ENCODE results near the gene MAPK9.

DNA sequence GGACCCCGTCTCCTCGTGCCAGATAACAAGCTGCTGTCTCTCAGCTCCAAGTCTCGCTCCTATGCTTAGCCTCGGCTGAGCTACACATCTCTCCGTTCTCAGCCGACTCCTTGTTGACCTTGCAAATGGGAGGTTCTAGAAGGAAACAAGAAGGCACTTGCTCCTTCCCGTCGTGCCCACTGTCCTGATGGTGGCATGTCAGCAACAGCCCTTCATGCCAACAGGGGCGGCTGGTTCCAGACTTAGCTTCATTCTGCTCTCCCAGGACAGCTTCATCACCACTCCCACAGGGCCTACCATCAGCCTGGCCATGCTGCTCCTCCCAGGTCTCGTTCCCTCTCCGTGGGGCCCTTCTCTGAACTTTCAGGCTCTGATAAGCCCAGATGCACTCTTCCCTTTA is 69.8 kb downstream of the MAPK9 start:
- no peak for TF ChIP-seq CTCF (IDR thresholded peaks at IDR 0.05)
- no peak for TF ChIP-seq POLR2A (IDR thresholded peaks at IDR 0.05)

Measured in adrenal gland (tissue), 5 donors.